HG03378 (cell line): ENCODE measurements around the gene RUFY3.
"Not testable (repeated sequence)": the region's sequence is repeated elsewhere in the genome, so short reads cannot be mapped to it uniquely, and the experiment has no call there.

Experiments used
- ATAC-seq: cut with Tn5 transposase; IDR thresholded peaks from one replicate; pipeline ENCODE4 v1.9.1; 2021; ENCODE audit warnings: mild to moderate bottlenecking, moderate library complexity; ENCODE audit not compliant: unreplicated experiment

Gene RUFY3

DNA sequence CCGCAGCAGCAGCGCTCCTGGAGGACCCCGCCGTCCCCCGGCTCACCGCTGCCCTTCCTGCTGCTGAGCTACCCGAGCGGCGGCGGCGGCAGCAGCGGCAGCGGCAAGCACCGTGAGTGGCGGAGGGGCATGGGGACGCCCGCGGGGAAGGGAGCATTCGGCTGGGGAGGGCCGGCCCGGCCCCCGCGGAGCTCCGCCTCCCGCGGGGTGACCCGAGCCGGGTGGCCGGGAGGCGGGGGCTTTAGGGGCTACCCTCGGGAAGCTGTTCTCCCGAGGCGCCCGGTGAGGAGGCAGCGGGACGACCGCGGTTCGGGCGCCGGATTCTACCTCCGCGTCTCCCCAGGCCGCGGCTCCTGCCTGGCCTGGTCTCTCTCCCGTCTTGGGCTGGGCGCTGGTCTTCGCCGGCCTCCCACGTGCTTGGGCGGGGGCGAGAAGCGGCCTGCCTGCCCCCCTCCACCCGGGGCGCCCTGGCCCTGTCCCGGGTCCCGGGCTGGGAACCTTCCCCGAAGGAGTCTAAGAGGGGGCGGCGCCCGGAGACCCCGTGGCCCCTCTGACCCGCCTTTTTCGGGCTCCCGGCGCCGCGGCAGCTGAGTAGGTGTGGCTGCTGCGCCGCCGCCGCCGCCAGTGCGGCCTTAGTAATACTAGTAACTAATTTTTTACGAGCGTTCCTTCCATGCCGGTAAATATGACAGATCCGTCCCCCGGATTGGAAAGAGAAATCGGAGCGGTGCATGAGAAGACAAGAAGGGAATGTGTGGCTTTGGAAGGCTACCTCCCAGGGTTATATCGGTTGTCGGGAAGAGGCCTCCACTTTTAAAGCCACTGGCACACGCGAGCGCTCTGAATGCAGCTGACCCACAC, 16.4 kb upstream of the RUFY3 start:
- peak; percentile 53 for ATAC-seq

DNA sequence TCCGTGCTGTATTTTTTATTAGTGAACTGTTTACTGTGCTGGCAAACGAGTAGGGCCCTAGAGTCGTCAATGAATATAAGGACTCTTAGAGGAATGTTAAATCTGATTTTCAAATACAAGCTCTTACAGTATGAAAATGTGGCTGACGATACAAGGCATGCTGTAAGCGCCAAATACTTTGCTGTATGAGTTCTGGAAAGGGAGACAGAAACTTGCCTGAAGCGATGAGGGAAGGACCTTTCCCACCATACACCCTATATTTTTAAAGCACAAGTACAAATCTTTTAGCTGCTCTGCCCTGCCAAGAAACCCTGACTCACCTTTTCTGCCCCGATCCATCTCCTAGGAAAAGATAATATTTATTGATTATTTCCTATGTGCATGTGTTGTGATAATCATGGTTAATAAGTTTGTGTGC, 15.7 kb upstream of the RUFY3 start:
- ATAC-seq = no peak

DNA sequence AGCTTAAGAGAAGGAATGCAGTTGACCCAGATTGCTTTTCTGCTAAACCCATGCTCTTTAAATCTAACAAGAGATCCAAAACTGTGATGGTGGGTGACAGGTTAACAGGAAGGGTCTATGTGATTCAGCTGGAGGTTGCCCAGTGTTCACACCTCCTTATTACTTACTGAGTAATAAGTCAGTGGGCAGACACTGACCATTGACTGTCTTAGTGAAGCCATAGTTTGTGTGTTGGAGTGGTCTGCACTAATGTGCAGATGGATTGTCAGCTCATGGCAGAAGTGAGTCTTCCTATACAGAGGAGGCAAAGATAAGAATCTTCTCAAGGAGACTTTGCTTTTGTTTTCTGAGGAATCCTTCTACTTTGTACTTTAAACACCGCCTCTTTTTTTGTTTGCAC, 15.2 kb upstream of the RUFY3 start:
- no peak for ATAC-seq

DNA sequence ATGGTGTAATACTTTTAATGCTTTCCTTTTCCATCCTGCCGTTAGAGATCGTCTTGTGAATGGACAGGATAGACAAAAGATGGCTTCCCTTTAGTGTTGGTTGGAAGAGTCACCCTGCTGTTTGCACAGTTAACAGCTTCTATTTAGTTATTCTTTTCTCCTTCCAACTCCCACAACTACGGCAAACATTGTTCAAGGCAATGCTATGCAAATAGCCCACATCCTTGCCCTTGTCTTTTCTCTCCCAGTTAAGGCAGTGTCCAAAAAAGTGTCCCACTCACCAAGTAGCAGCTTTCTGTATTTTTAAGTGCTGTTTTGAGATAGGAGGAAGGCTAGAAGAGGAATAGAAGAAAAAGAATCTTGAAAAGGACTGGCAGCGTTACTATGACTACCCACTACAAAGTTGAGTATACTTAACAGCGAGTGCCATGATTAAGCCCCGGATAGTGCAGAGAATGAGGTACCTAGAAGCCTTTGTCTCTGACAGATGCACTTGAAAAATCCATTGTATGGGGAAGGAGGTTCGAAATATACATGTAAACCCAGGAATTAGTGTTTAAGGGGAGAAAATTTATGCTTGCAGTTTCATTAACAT, 12.1 kb upstream of the RUFY3 start:
- no peak for ATAC-seq

DNA sequence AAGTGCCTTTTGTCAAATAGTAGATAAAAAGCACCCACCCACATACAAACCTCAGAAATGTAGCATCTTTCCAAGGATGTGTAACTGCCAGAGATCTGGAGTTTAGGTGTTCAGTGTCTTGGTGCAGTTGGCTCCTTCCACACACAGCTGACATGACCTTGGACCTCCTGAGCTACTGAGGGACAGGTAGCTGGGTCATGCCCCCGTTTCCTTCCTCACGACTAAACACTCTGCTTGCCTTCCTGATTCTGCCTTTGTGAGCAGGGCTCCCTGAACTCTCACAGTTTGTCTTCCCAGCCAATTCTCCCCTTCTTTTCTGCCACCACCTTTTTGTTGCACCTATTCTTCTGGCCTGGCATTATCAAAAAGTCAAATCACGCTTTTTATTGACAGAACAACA, 10.2 kb upstream of the RUFY3 start:
- ATAC-seq = no peak

DNA sequence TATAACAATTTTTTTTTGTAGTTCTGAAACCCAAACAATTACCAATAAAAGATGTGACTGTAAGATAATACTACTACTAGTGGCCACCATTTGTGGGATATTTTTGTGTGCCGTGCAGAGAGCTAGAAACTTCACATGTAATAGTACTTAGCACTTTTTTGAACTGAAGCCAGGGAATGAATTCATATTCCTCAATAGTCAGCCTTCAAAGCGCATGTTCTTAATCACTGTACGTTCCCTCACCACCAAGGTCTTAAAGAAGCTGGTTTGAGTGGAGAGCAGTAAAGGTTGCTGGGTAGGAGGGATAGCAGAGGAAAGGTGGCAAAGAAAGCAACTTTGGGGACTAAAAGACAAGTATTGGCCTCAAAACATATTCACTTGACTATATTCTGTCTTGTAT, 9.6 kb upstream of the RUFY3 start:
- ATAC-seq = no peak

DNA sequence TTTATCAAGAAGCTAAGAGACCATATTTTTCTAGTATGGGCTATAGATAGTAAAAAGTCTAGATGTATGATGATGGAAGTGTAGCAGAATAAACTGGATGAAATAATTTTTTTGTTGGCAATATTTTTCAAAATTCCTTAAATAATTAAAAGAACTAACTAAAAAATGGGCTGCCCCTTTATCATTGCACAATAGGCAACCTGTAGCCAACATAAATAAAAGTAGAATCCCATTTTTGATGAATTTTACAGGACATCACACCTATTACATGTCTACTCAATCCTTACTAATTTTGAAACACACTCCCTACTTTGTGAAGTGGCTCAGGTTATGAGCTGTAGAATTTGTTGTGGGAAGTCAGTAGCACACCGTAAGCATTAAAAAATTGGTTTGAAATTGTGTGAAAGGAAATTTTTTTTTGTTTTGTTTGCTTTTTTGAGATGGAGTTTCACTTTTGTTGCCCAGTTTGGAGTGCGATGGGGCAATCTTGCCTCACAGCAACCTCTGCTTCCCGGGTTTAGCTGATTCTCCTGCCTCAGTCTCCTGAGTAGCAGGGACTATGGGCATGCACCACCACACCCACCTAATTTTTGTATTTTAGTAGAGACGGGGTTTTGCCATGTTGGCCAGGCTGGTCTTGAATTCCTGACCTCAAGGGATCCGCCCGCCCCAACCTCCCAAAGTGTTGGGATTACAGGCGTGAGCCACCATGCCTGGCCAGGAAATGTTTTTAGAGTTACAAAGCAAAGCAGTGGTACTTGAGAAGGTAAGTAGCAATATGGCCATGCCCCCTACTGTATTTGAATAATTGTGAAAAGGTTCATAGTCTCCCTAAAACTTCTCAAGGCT, 8.9 kb upstream of the RUFY3 start:
- ATAC-seq = no peak

DNA sequence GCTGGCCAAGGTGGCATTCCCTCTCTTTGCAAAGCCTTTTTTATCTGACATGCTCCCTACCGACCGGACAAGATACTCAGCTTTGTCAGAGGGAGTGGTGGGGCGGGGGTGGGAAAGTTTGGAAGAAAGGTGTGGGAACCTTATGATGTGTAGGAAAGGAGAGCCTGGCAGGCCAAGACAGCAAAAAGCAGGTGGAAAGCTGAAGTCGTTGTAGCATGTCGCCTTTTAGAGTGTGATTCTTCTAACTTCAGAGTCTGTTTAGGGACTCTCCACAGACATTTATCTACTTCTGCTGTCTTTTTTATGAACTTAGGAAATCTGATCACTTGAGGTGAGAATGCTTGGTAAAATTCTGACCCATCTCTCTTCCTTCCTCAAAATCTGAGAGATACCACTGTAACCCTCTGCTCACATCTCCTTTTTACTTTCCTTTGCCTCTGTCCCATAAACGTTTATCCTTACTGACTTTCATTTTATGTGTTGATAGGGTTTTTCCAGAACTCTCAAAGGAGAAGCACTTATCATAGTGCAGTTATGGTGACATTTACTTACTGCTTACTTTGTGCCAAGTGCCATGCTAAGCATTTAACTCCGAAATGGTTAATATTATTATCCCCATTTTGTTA, 8.2 kb upstream of the RUFY3 start:
- peak; percentile 46 for ATAC-seq

DNA sequence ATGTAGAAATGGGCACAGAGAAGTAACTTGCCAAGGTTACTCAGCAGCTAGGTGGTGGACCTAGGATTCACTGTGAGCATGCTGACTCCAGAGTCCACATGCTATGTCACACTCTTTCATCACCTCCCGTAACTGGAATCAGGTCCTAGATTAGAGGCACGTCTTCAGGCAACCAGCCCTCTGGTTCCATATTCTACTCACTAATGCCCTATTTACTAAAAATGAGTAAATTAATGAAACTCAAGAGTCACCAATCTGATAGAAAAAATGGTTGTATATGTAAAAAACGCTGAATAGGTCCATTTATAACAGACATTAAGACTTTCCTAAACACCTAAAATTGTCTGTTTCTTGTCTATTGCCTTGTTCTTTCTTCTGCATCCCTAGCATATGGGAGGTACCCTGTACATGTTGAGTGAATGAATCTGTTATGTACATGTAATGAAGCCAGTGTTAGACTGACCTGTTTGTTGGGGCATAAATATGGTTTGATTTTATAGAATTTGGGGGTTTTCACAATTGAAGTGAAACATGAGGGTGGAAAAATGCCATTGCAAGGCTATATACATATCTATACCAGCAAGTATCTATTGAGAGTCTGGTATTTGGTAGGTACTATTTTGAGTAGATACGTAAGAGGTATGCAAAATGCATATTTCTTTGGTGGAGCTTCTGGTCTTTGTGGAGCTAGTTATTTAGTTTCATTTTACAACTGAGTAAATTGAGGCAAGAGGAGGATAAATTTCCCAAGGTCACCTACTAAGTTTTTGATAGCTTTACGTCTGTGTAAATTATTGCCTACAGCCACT, 7.5 kb upstream of the RUFY3 start:
- peak; percentile 67 for ATAC-seq

DNA sequence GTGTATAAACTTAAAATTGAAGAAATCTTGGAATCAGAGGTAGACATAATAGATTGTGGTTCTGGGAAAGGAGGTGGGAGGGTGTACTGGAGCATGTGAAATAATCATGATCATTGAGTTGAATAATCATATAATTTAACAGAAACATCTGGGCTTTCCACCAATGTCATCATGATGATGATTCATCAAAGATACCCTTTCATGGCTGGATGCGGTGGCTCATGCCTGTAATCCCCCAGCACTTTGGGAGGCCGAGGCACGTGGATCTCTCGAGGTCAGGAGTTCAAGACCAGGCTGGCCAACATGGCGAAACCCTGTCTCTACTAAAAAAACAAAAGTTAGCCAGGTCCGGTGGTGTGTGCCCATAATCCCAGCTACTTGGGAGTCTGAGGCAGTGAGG, 6.7 kb upstream of the RUFY3 start:
- ATAC-seq = peak; percentile 14

DNA sequence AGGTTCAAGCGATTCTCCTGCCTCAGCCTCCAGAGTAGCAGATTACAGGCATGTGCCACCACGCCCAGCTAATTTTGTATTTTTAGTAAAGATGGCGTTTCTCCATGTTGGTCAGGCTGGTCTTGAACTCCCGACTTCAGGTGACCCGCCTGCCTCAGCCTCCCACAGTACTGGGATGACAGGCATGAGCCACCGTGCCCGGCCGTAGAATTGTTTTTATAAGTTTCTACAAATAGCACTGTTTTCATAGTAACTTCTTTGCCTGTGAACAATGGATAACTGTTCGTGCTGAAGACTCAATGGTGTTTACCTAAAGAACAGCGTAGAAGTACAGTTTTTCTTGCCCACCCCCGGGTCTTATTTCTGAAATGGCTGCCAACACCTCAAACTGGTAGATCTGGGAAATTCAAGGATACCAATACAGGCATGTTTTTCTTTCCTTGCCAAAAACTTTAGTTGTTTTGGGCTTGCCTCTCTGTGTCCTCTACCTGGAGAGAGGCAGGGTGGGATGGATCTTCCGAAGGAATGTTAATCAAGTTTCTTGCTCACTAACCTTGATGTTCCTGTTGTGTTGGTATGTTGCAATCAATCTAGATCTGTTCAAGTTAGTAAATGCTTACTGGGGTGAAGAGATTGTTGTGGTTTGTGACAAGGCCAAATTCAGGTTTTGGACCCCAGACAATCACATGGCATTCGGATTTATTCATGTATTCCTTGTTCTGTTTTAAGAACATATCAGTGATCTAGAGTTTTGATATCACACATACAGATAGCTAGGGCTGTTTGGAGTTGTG, 2.8 kb upstream of the RUFY3 start:
- no peak for ATAC-seq

DNA sequence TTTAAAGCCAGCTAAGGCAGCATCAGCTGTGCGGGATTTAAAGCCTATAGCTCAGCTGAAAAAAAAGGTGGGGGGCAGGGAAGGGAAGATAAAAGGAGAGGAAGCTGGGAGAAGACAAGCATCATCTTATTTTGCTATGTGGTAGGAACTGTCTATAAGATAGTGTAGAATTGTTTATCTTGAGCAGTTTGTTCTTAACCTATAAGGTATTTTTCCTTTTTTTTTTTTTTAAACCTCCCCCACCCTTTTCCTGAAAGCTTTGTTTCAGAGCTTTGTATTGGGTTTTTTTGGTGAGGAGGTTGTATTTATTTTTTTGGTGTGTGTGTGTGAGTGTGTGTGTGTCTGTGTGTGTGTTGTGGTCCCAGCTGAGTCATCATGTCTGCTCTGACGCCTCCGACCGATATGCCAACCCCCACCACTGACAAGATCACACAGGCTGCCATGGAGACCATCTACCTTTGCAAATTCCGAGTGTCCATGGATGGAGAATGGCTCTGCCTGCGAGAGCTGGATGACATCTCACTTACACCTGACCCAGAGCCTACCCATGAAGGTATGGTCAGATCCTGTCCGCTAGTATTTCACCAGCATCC, 531 bp downstream of the RUFY3 start:
- no peak for ATAC-seq

DNA sequence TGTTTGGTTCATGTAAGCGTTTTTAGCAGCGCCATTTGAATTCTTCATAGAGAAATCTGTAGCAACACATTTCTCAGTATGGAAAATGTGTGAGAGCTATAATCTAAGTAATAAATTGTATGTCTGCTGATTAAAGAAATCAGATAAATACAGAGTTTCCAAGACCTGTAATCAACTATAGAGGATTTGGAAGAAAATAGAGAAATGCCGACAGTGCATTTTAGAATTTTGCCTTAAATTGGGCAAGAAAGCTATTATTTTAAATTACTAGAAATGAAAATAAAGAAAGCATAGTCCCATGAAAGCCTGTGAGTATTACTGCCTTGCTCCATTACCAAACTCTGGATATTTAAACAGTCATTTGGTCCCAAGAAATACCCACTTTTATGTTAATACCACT, 2.7 kb downstream of the RUFY3 start:
- ATAC-seq = no peak

DNA sequence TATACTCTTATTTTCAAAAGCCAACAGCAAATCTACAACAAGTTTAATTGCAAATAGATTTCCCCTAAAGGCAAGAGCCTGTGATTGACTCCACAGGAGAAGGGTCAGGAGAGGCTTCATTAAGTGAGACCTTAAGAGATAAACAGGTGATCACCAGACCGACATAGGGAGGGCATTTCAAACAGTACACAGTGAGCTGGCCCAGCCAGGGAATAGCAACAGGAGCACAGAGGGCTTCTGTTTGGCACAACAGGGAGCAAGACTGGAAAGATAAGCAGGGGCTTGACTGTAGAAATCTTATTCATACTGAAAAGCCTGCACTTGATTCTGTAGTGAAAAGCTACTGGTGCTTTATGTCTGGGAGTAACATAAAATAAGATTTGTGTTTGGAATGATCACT, 3.9 kb downstream of the RUFY3 start:
- ATAC-seq = no peak

DNA sequence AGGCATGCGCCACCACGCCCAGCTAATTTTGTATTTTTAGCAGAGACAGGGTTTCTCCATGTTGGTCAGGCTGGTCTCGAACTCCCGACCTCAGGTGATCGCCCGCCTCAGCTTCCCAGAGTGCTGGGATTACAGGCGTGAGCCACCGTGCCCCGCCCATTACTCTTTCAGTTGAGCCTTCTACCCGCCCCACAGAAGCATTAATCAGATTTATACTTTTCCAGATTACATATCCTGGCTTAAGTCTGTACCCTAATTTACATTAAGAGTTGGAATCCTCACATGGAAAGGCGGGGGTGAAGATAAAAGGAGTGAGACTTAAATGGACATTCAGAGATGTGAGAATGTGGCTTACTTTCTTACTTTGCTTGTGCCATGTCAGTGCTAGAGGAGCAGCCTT, 4.8 kb downstream of the RUFY3 start:
- not testable (repeated sequence) for ATAC-seq

DNA sequence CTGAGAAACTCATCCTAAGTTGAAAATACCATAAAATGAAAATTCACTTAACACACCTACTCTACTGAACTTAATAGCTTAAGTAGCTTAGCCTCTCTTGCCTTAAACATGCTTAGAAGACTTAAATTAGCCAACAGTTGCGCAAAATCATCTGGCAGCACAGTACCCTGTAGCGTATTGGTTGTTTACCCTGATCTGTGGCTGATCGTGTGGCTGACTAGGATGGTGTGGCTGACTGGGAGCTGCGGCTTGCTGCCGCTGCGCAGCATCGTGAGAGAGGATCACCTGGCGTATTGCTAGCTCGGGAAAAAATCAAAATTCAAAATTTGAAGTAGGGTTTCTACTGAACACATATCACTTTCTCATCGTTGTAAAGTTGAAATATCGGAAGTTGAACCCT, 6.3 kb downstream of the RUFY3 start:
- ATAC-seq = no peak

DNA sequence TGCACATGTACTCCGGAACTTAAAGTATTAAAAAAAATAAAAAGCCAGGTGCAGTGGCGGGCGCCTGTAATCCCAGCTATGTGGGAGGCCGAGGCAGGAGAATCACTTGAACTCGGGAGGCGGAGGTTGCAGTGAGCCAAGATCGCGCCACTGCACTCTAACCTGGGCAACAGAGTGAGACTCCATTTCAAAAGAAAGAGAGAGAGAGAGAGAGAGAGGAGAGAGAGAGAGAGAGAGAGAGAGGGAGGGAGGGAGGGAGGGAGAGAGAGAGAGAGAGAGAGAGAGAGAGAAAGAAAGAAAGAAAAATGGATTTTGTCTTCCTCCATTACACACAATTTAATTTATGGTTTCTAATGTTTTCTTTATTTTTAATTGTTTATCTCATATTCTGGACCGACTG, 11.1 kb downstream of the RUFY3 start:
- not testable (repeated sequence) for ATAC-seq

DNA sequence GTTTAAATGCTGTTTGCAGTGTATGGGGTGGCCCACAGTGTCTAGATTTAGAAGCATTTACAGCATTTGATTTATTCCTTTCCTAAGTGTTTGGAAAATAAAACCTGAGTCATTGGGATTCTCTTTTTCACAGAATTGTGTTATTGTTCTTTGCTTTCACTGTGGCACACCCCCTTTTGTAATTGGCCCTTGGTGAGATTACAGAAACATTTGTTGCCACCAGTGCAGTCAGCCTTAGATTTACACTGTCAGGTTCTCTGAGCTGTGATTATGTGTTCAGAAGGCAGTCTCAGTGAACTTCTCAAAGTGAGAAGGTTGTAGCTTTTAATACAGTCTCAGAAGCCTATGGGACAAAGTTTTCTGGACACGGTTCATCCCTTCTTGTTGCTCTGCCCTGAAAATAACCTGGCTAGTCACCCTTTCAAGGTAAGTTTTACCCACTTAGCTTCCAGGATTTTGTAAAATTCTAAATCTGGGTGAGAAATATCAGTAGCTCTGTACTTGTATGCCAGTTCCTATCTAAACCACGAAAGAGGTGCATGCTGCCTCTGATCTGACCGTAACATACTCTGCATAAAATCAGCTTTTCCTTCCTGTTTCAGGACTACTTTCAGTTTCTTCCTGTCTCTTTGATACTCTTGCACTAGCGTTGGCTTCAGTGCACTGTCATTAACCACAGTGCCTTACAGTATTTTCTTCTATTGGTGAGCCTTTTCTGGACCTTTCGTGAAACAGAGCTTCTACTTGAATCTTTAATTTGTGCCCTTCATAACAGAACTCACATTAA, 12.6 kb downstream of the RUFY3 start:
- peak; percentile 96 for ATAC-seq
